ENCODE measurements around the gene DLL4.

DLL4 gene

GRCh38 chr15:40964006-40964405, 34.9 kb downstream of the DLL4 start:
- no peak for DNase-seq (ENCODE audit: low read depth)
- H3K4me3 ChIP-seq (ENCODE audit: low read depth, low read length), result no peak overlapping the region
- TF ChIP-seq CTCF (IDR thresholded peaks at IDR 0.05; ENCODE audit: low read depth, low read length, missing control alignments), result no peak
- in situ Hi-C loops (cut with HindIII; ENCODE audit: low sequenced_read_pairs), result no loop called here

GRCh38 chr15:40964634-40965033, 35.5 kb downstream of the DLL4 start:
- no peak for DNase-seq (ENCODE audit: low read depth)
- H3K4me3 ChIP-seq (ENCODE audit: low read depth, low read length), result no peak overlapping the region
- TF ChIP-seq CTCF (IDR thresholded peaks at IDR 0.05; ENCODE audit: low read depth, low read length, missing control alignments), result no peak
- in situ Hi-C loops (cut with HindIII; ENCODE audit: low sequenced_read_pairs), result no loop called here

- in situ Hi-C loops (cut with HindIII; ENCODE audit: low sequenced_read_pairs), result no loop called here
- no peak for TF ChIP-seq CTCF (IDR thresholded peaks at IDR 0.05; ENCODE audit: low read depth, low read length, missing control alignments)
- H3K4me3 ChIP-seq (ENCODE audit: low read depth, low read length), result no peak overlapping the region
- no peak for DNase-seq (ENCODE audit: low read depth)
These were observed 39.3 kb downstream of the DLL4 start for GRCh38 chr15:40968290-40969085.

- H3K4me3 ChIP-seq (ENCODE audit: low read depth, low read length), result no peak overlapping the region
- in situ Hi-C loops (cut with HindIII; ENCODE audit: low sequenced_read_pairs), result no loop called here
- no peak for TF ChIP-seq CTCF (IDR thresholded peaks at IDR 0.05; ENCODE audit: low read depth, low read length, missing control alignments)
- DNase-seq (ENCODE audit: low read depth), result no peak
These were observed 40.2 kb downstream of the DLL4 start for GRCh38 chr15:40969363-40969762.

- no peak overlapping the region for H3K4me3 ChIP-seq (ENCODE audit: low read depth, low read length)
- in situ Hi-C loops (cut with HindIII; ENCODE audit: low sequenced_read_pairs), result no loop called here
- TF ChIP-seq CTCF (IDR thresholded peaks at IDR 0.05; ENCODE audit: low read depth, low read length, missing control alignments), result no peak
- no peak for DNase-seq (ENCODE audit: low read depth)
These were observed 45.7 kb downstream of the DLL4 start for GRCh38 chr15:40974879-40975278.

- in situ Hi-C loops (cut with HindIII; ENCODE audit: low sequenced_read_pairs), result no loop called here
- H3K4me3 ChIP-seq (ENCODE audit: low read depth, low read length), result no peak overlapping the region
- no peak for DNase-seq (ENCODE audit: low read depth)
- TF ChIP-seq CTCF (IDR thresholded peaks at IDR 0.05; ENCODE audit: low read depth, low read length, missing control alignments), result no peak
These were observed 47.7 kb downstream of the DLL4 start for GRCh38 chr15:40976819-40977218.

All from astrocyte of the cerebellum (primary cell).